ENCODE data around the gene HELZ.

Gene HELZ

GRCh38 chr17:67194134-67194533 lies 50.9 kb downstream of the HELZ start:
- no peak for DNase-seq (ENCODE audit: low spot score)

GRCh38 chr17:67187927-67188326 lies 57.1 kb downstream of the HELZ start:
- DNase-seq (ENCODE audit: low spot score), result no peak

- DNase-seq (ENCODE audit: low spot score), result no peak
Measured at GRCh38 chr17:67186782-67187181, 58.2 kb downstream of the HELZ start.

GRCh38 chr17:67183531-67183930 lies 61.5 kb downstream of the HELZ start:
- no peak for DNase-seq (ENCODE audit: low spot score)

GRCh38 chr17:67181825-67182224 lies 63.2 kb downstream of the HELZ start:
- DNase-seq (ENCODE audit: low spot score), result no peak

- DNase-seq (ENCODE audit: low spot score), result no peak
Measured at GRCh38 chr17:67180275-67180674, 64.7 kb downstream of the HELZ start.

GRCh38 chr17:67178555-67178954 lies 66.4 kb downstream of the HELZ start:
- peak; percentile 15 for DNase-seq (ENCODE audit: low spot score)

GRCh38 chr17:67177732-67178131 lies 67.3 kb downstream of the HELZ start:
- no peak for DNase-seq (ENCODE audit: low spot score)

- DNase-seq (ENCODE audit: low spot score), result no peak
Measured at GRCh38 chr17:67174190-67174589, 70.8 kb downstream of the HELZ start.

- DNase-seq (ENCODE audit: low spot score), result no peak
Measured at GRCh38 chr17:67171560-67171959, 73.4 kb downstream of the HELZ start.

GRCh38 chr17:67168496-67168895 lies 76.5 kb downstream of the HELZ start:
- DNase-seq (ENCODE audit: low spot score), result no peak

GRCh38 chr17:67165201-67165600 lies 79.8 kb downstream of the HELZ start:
- no peak for DNase-seq (ENCODE audit: low spot score)

- no peak for DNase-seq (ENCODE audit: low spot score)
Measured at GRCh38 chr17:67164302-67164701, 80.7 kb downstream of the HELZ start.

- no peak for DNase-seq (ENCODE audit: low spot score)
Measured at GRCh38 chr17:67162771-67163170, 82.2 kb downstream of the HELZ start.

- DNase-seq (ENCODE audit: low spot score), result no peak
Measured at GRCh38 chr17:67161573-67161972, 83.4 kb downstream of the HELZ start.

GRCh38 chr17:67160791-67161190 lies 84.2 kb downstream of the HELZ start:
- no peak for DNase-seq (ENCODE audit: low spot score)

GRCh38 chr17:67157732-67158639 lies 87.0 kb downstream of the HELZ start:
- peak; percentile 23 for DNase-seq (ENCODE audit: low spot score)

- DNase-seq (ENCODE audit: low spot score), result no peak
Measured at GRCh38 chr17:67156269-67157199, 88.5 kb downstream of the HELZ start.

- no peak for DNase-seq (ENCODE audit: low spot score)
Measured at GRCh38 chr17:67152824-67153223, 92.2 kb downstream of the HELZ start.

- DNase-seq (ENCODE audit: low spot score), result no peak
Measured at GRCh38 chr17:67151717-67152116, 93.3 kb downstream of the HELZ start.

- DNase-seq (ENCODE audit: low spot score), result no peak
Measured at GRCh38 chr17:67150826-67151225, 94.2 kb downstream of the HELZ start.

- DNase-seq (ENCODE audit: low spot score), result no peak
Measured at GRCh38 chr17:67148352-67148751, 96.6 kb downstream of the HELZ start.
